HUES64 (cell line): Measurements from ENCODE around the gene RPL10A. TPM values are rescaled to one million over a fixed set of nuclear protein-coding genes. Genes with fewer than 3 reads are reported as not detected.

ENCODE experiments used
- H3K27ac ChIP-seq: 2 replicates; pipeline ENCODE4 v1.7.0; 2013; ENCODE audit warnings: low read depth, low read length, inconsistent platforms
- H3K27me3 ChIP-seq: 2 replicates; pipeline ENCODE4 v1.6.1; 2013; ENCODE audit warnings: mild to moderate bottlenecking, low read length; ENCODE audit not compliant: insufficient read depth
- H3K36me3 ChIP-seq: 2 replicates; pipeline ENCODE4 v1.6.1; 2013; ENCODE audit warnings: mild to moderate bottlenecking, low read length; ENCODE audit not compliant: insufficient read depth
- H3K4me1 ChIP-seq: 2 replicates; pipeline ENCODE4 v1.6.1; 2013; ENCODE audit warnings: mild to moderate bottlenecking, low read length, moderate library complexity; ENCODE audit not compliant: insufficient read depth
- H3K4me3 ChIP-seq: 2 replicates; pipeline ENCODE4 v1.5.1; 2013; ENCODE audit warnings: mild to moderate bottlenecking, low read length, moderate library complexity
- H3K9ac ChIP-seq: 2 replicates; pipeline ENCODE4 v1.6.1; 2013; ENCODE audit warnings: mild to moderate bottlenecking, low read depth, low read length
- H3K9me3 ChIP-seq: 2 replicates; pipeline ENCODE4 v1.6.1; 2013; ENCODE audit warnings: low read depth, low read length; ENCODE audit not compliant: insufficient read depth
- WGBS: fragments of 150-250, 120-280 bp; methylation state at CpG from one replicate; pipeline ENCODE4 v1.1.7; 2013; ENCODE audit warnings: missing lambda C conversion rate; 5-methylcytosine and 5-hydroxymethylcytosine counted together
- polyA plus RNA-seq, 2 experiments: library from polyadenylated mRNA; stranded (reverse); fragments of 50-300 nt; gene quantifications; one replicate each; pipeline ENCODE4 v1.2.3, GENCODE V29; 2013

Gene RPL10A
- polyA plus RNA-seq (2013, experiment 1 of 2) = 1,734 TPM
- polyA plus RNA-seq (2013, experiment 2 of 2) = 1,847 TPM

- no peaks in the 10 kb centered on the region for H3K9me3 ChIP-seq
Measured at GRCh38 chr6:35468181-35468979, at the start of gene RPL10A. TSS of gene RPL10A (plus strand) at chr6:35468401. CDS start at chr6:35468435, 34 bp downstream.

GRCh38 chr6:35419417-35419816, 48.8 kb upstream of the RPL10A start:
- Histone ChIP-seq H3K9ac (no peak overlapping the region), H3K27ac (no peak overlapping the region), H3K4me1 (peaks cover 6% of the 10 kb centered on the region), H3K27me3 (no peaks in the 10 kb centered on the region), H3K36me3 (peaks cover 15% of the 10 kb centered on the region; the same call in 1 of the 2 replicates), H3K9me3 (no peaks in the 10 kb centered on the region), H3K4me3 (no peak overlapping the region)
- 64% methylated on average over 5 of the region's 5 CpGs for WGBS

More at GRCh38 chr6:35468181-35468979, at the start of gene RPL10A:
- Histone ChIP-seq H3K27me3 (peaks cover 3% of the 10 kb centered on the region; the same call in 1 of the 2 replicates), H3K4me3 (peak within 1 kb of the TSS; percentile 85), H3K27ac (peak within 1 kb of the TSS; percentile 93), H3K9ac (peak within 1 kb of the TSS; percentile 99), H3K4me1 (peaks cover 4% of the 10 kb centered on the region; the same call in 1 of the 2 replicates), H3K36me3 (peaks cover 64% of the 10 kb centered on the region)
- WGBS = under 1% methylated on average over 86 of the region's 86 CpGs

GRCh38 chr6:35419961-35420360, 48.2 kb upstream of the RPL10A start:
- Histone ChIP-seq H3K27me3 (no peaks in the 10 kb centered on the region), H3K27ac (no peak overlapping the region), H3K9ac (no peak overlapping the region), H3K4me1 (peaks cover 6% of the 10 kb centered on the region), H3K4me3 (no peak overlapping the region), H3K9me3 (no peaks in the 10 kb centered on the region), H3K36me3 (peaks cover 19% of the 10 kb centered on the region; the same call in 1 of the 2 replicates)
- WGBS = 94% methylated on average over 14 of the region's 14 CpGs

- Histone ChIP-seq H3K27me3 (no peaks in the 10 kb centered on the region), H3K9me3 (peaks cover 14% of the 10 kb centered on the region; the same call in 1 of the 2 replicates), H3K9ac (no peak overlapping the region), H3K27ac (no peak overlapping the region), H3K36me3 (peaks cover 19% of the 10 kb centered on the region; the same call in 1 of the 2 replicates), H3K4me1 (peaks cover 5% of the 10 kb centered on the region; the same call in 1 of the 2 replicates), H3K4me3 (no peak overlapping the region)
- WGBS = 83% methylated on average over 3 of the region's 3 CpGs
Measured at GRCh38 chr6:35425284-35425683, 42.9 kb upstream of the RPL10A start.

GRCh38 chr6:35426074-35426473, 42.1 kb upstream of the RPL10A start:
- Histone ChIP-seq H3K27ac (no peak overlapping the region), H3K4me3 (no peak overlapping the region), H3K27me3 (no peaks in the 10 kb centered on the region), H3K4me1 (peaks cover 5% of the 10 kb centered on the region; the same call in 1 of the 2 replicates), H3K36me3 (peaks cover 19% of the 10 kb centered on the region; the same call in 1 of the 2 replicates), H3K9me3 (peaks cover 15% of the 10 kb centered on the region; the same call in 1 of the 2 replicates), H3K9ac (no peak overlapping the region)
- WGBS = 91% methylated on average over 7 of the region's 8 CpGs

GRCh38 chr6:35427435-35427834, 40.8 kb upstream of the RPL10A start:
- no peak overlapping the region for H3K4me3 ChIP-seq
- no peaks in the 10 kb centered on the region for H3K27me3 ChIP-seq
- peaks cover 10% of the 10 kb centered on the region; the same call in 1 of the 2 replicates for H3K36me3 ChIP-seq
- H3K9me3 ChIP-seq = peaks cover 15% of the 10 kb centered on the region; the same call in 1 of the 2 replicates
- peaks cover 5% of the 10 kb centered on the region; the same call in 1 of the 2 replicates for H3K4me1 ChIP-seq
- H3K9ac ChIP-seq = no peak overlapping the region
- WGBS = 92% methylated on average over 5 of the region's 5 CpGs
- no peak overlapping the region for H3K27ac ChIP-seq

GRCh38 chr6:35427851-35428321, 40.3 kb upstream of the RPL10A start:
- Histone ChIP-seq H3K27me3 (no peaks in the 10 kb centered on the region), H3K9ac (no peak overlapping the region), H3K4me1 (peaks cover 5% of the 10 kb centered on the region; the same call in 1 of the 2 replicates), H3K4me3 (no peak overlapping the region), H3K36me3 (peaks cover 10% of the 10 kb centered on the region; the same call in 1 of the 2 replicates), H3K9me3 (peaks cover 15% of the 10 kb centered on the region; the same call in 1 of the 2 replicates), H3K27ac (no peak overlapping the region)
- 86% methylated on average over 8 of the region's 9 CpGs for WGBS

- H3K27ac ChIP-seq = no peak overlapping the region
- H3K4me1 ChIP-seq = peaks cover 5% of the 10 kb centered on the region; the same call in 1 of the 2 replicates
- peaks cover 10% of the 10 kb centered on the region; the same call in 1 of the 2 replicates for H3K36me3 ChIP-seq
- 87% methylated on average over 10 of the region's 10 CpGs for WGBS
- H3K9ac ChIP-seq = no peak overlapping the region
- no peak overlapping the region for H3K4me3 ChIP-seq
- H3K27me3 ChIP-seq = no peaks in the 10 kb centered on the region
- peaks cover 15% of the 10 kb centered on the region; the same call in 1 of the 2 replicates for H3K9me3 ChIP-seq
Measured at GRCh38 chr6:35428421-35429149, 39.6 kb upstream of the RPL10A start.

- no peaks in the 10 kb centered on the region for H3K27me3 ChIP-seq
- H3K4me3 ChIP-seq = no peak overlapping the region
- H3K36me3 ChIP-seq = 0 out of 2 replicates have a peak, but pooled peaks cover 3% of the 10 kb centered on the region
- peaks cover 5% of the 10 kb centered on the region; the same call in 1 of the 2 replicates for H3K4me1 ChIP-seq
- no peak overlapping the region for H3K9ac ChIP-seq
- peaks cover 15% of the 10 kb centered on the region; the same call in 1 of the 2 replicates for H3K9me3 ChIP-seq
- WGBS = 94% methylated on average over 2 of the region's 2 CpGs
- H3K27ac ChIP-seq = no peak overlapping the region
Measured at GRCh38 chr6:35429463-35429862, 38.7 kb upstream of the RPL10A start.

- Histone ChIP-seq H3K36me3 (no peaks in the 10 kb centered on the region), H3K4me3 (no peak overlapping the region), H3K27me3 (no peaks in the 10 kb centered on the region), H3K9ac (no peak overlapping the region), H3K27ac (no peak overlapping the region), H3K9me3 (peaks cover 15% of the 10 kb centered on the region; the same call in 1 of the 2 replicates), H3K4me1 (peaks cover 5% of the 10 kb centered on the region; the same call in 1 of the 2 replicates)
- WGBS = 93% methylated on average over 4 of the region's 4 CpGs
Measured at GRCh38 chr6:35432291-35432690, 35.9 kb upstream of the RPL10A start.
